ENCODE data around the gene FHIP2A. TPM values are rescaled to one million over a fixed set of nuclear protein-coding genes. Genes with fewer than 3 reads are reported as not detected.

FHIP2A gene
- total and polyA plus RNA-seq, 2 of the 4 experiments (the other 2 are of a cell fraction) = 10.7 to 16.5 TPM

DNA sequence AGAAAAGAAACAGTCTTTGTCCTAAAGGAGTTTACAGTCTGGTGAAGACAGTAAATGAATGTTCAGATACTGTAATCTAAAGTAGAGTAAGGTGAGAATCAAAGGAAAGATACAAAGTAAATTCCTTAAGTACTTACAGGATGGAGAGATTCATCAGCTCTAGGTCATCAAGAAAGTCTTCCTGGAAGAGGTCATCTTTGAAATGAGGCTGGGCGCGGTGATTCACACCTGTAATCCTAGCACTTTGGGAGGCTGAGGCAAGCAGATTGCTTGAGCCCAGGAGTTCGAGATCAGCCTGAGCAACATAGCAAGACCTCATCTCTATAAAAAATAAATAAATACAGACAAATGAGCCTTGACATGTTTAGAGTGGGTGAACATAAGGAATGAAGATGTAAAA, 18.3 kb downstream of the FHIP2A start (continued):
- TF ChIP-seq MAZ (IDR thresholded peaks at IDR 0.05; ENCODE audit: borderline replicate concordance, low read depth, low read length) = no peak
- TF ChIP-seq POLR2A (IDR thresholded peaks at IDR 0.05; ENCODE audit: low read depth, low read length) = no peak
- TF ChIP-seq CEBPB (IDR thresholded peaks at IDR 0.05; ENCODE audit: low read depth, low read length) = no peak

DNA sequence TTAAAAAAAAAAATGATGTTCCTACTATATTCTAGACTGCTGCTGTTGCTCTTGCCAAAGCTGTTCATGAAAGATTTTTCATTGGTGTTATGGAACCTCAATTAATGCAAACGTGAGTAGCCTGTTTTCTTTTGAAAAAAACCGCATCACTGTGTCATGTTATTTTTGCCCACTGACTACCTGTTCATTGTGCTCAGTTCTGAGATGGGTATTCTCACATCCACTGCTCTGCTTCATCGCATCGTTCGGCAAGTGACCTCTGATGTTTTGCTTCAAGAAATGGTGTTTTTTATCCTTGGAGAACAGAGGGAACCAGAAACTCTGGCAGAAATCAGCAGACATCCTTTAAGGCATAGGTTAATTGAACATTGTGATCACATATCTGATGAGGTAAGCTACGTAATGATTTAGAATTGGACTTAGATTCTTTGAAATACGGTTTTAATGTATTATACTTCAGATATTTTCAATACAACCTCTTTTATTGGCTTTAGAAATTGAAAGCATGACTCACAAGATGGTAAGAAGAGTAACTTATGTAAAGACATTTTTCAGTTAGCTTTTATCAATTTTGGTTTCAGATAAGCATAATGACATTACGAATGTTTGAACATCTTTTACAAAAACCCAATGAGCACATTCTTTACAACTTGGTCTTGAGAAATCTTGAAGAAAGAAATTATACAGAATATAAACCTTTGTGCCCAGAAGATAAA, 24.6 kb downstream of the FHIP2A start:
- in situ Hi-C loops (cut with MboI; ENCODE audit: low sequenced_read_pairs) (no loop called here), dilution Hi-C loops (cut with HindIII; ENCODE audit: low sequenced_read_pairs, unreplicated experiment) (no loop called here), intact Hi-C loops (cut with micrococcal nuclease) (no loop called here)
- Histone ChIP-seq H2BK5ac (ENCODE audit: low read depth, low read length, poor library complexity, severe bottlenecking) (no peak overlapping the region), H2AK9ac (replicated peaks; ENCODE audit: low read depth, low read length, poor library complexity) (no peak overlapping the region), H3K36me3 (ENCODE audit: control insufficient read depth, insufficient read depth, low read length) (peaks cover 51% of the 10 kb centered on the region), H3K4me3 (ENCODE audit: insufficient read depth, low read depth, low read length) (no peak overlapping the region), H4K20me1 (ENCODE audit: insufficient read depth, low read length) (no peaks in the 10 kb centered on the region), H3K9ac (ENCODE audit: low read depth, low read length) (no peak overlapping the region), H3K9me1 (ENCODE audit: insufficient read depth, low read length) (peaks cover 5% of the 10 kb centered on the region; the same call in 1 of the 2 replicates), H3K4me1 (ENCODE audit: control insufficient read depth, insufficient read depth, low read length) (no peaks in the 10 kb centered on the region), H3K14ac (replicated peaks; ENCODE audit: low read depth, low read length) (no peak overlapping the region), H2AK5ac (ENCODE audit: low read depth, low read length) (no peak overlapping the region), H4K5ac (ENCODE audit: low read depth, low read length) (no peak overlapping the region), H3K23ac (ENCODE audit: low read depth, low read length) (no peak overlapping the region; the same call in 1 of the 2 replicates), H3K27me3 (ENCODE audit: control insufficient read depth, insufficient read depth, low read length) (no peaks in the 10 kb centered on the region), H3K18ac (ENCODE audit: low read depth, low read length) (no peak overlapping the region), H4K8ac (ENCODE audit: low read depth in 2 of 2, low read length in 2 of 2) (no peak overlapping the region), H3K4ac (ENCODE audit: low read depth, low read length) (no peak overlapping the region), H3K9me3 (ENCODE audit: control insufficient read depth, insufficient read depth, low read length) (no peaks in the 10 kb centered on the region), H2BK120ac (ENCODE audit: low read depth, low read length) (no peak overlapping the region), H4K91ac (ENCODE audit: insufficient read depth, low read depth, low read length) (no peak overlapping the region), H3K27ac (ENCODE audit: insufficient read depth, low read length) (no peak overlapping the region), H2BK20ac (ENCODE audit: low read depth, low read length) (no peak overlapping the region), H2AFZ (replicated peaks; ENCODE audit: low read length, poor library complexity) (no peak overlapping the region), H3K79me1 (ENCODE audit: low read depth in 1 of 2, low read length in 2 of 2) (peaks cover 11 to 34% of the 10 kb centered on the region in 2 experiments), H3K4me2 (ENCODE audit: low read depth, low read length) (no peak overlapping the region), H3K56ac (ENCODE audit: extremely low read depth, insufficient read depth, low read length) (no peak overlapping the region), H2BK15ac (ENCODE audit: low read depth, low read length) (no peak overlapping the region)
- no peak for ATAC-seq (ENCODE audit: low read depth)
- whole genome bisulfite sequencing, 2 experiments (ENCODE audit: extremely low coverage in 2 of 2, insufficient read length in 1 of 2) = no CpG with 5 or more reads among the region's 8 CpGs
- ChIA-PET CTCF (interaction anchor here (0.6 kb wide), 1 partner anchor 14 kb away, joined by 3 read pairs; no protein-coding TSS in a partner anchor), POLR2A (ENCODE audit: unreplicated experiment) (no interaction called here)
- TSS peak; percentile 63 for BruUV-seq (replicated peaks)
- no peak for DNase-seq
- no peak for TF ChIP-seq NFE2L2 (IDR thresholded peaks at IDR 0.05; ENCODE audit: low read depth, low read length)
- TF ChIP-seq CEBPB (IDR thresholded peaks at IDR 0.05; ENCODE audit: low read depth, low read length) = no peak
- TF ChIP-seq MAZ (IDR thresholded peaks at IDR 0.05; ENCODE audit: borderline replicate concordance, low read depth, low read length) = no peak
- no peak for TF ChIP-seq RAD21 (IDR thresholded peaks at IDR 0.05; ENCODE audit: low read length)
- TF ChIP-seq MXI1 (IDR thresholded peaks at IDR 0.05; ENCODE audit: borderline replicate concordance, low read depth, low read length) = no peak
- no peak for TF ChIP-seq BHLHE40 (IDR thresholded peaks at IDR 0.05; ENCODE audit: low read depth, low read length)
- TF ChIP-seq, protein P1, sequence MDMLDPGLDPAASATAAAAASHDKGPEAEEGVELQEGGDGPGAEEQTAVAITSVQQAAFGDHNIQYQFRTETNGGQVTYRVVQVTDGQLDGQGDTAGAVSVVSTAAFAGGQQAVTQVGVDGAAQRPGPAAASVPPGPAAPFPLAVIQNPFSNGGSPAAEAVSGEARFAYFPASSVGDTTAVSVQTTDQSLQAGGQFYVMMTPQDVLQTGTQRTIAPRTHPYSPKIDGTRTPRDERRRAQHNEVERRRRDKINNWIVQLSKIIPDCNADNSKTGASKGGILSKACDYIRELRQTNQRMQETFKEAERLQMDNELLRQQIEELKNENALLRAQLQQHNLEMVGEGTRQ (IDR thresholded peaks at IDR 0.05; ENCODE audit: low read depth, low read length) = no peak
- no peak for TF ChIP-seq SMC3 (IDR thresholded peaks at IDR 0.05; ENCODE audit: low read depth, low read length)
- TF ChIP-seq POLR2A (IDR thresholded peaks at IDR 0.05; ENCODE audit: low read depth, low read length) = no peak
- TF ChIP-seq, protein P2, sequence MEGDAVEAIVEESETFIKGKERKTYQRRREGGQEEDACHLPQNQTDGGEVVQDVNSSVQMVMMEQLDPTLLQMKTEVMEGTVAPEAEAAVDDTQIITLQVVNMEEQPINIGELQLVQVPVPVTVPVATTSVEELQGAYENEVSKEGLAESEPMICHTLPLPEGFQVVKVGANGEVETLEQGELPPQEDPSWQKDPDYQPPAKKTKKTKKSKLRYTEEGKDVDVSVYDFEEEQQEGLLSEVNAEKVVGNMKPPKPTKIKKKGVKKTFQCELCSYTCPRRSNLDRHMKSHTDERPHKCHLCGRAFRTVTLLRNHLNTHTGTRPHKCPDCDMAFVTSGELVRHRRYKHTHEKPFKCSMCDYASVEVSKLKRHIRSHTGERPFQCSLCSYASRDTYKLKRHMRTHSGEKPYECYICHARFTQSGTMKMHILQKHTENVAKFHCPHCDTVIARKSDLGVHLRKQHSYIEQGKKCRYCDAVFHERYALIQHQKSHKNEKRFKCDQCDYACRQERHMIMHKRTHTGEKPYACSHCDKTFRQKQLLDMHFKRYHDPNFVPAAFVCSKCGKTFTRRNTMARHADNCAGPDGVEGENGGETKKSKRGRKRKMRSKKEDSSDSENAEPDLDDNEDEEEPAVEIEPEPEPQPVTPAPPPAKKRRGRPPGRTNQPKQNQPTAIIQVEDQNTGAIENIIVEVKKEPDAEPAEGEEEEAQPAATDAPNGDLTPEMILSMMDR (conservative IDR thresholded peaks at IDR 0.05; ENCODE audit: low read depth, low read length) = no peak
- TF ChIP-seq RFX5 (IDR thresholded peaks at IDR 0.05; ENCODE audit: low read depth, low read length) = no peak
- no peak for TF ChIP-seq MAFK (IDR thresholded peaks at IDR 0.05; ENCODE audit: low read depth, low read length)

All from IMR-90 (cell line).